ENCODE results near the gene FOXG1.

- TF ChIP-seq EGR1 (IDR thresholded peaks at IDR 0.05; ENCODE audit: low read depth): no peak
- TF ChIP-seq YY1 (IDR thresholded peaks at IDR 0.05; ENCODE audit: extremely low read depth, insufficient replicate concordance, low read depth, low read length): no peak
- TF ChIP-seq, protein P1, sequence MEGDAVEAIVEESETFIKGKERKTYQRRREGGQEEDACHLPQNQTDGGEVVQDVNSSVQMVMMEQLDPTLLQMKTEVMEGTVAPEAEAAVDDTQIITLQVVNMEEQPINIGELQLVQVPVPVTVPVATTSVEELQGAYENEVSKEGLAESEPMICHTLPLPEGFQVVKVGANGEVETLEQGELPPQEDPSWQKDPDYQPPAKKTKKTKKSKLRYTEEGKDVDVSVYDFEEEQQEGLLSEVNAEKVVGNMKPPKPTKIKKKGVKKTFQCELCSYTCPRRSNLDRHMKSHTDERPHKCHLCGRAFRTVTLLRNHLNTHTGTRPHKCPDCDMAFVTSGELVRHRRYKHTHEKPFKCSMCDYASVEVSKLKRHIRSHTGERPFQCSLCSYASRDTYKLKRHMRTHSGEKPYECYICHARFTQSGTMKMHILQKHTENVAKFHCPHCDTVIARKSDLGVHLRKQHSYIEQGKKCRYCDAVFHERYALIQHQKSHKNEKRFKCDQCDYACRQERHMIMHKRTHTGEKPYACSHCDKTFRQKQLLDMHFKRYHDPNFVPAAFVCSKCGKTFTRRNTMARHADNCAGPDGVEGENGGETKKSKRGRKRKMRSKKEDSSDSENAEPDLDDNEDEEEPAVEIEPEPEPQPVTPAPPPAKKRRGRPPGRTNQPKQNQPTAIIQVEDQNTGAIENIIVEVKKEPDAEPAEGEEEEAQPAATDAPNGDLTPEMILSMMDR (IDR thresholded peaks at IDR 0.05 in 2 of 3, conservative IDR thresholded peaks at IDR 0.05 in 1 of 3; ENCODE audit: borderline replicate concordance in 1 of 3, insufficient read depth in 1 of 3, low read depth in 2 of 3, low read length in 2 of 3): no peak
- no peak for TF ChIP-seq POLR2AphosphoS5 (IDR thresholded peaks at IDR 0.05; ENCODE audit: low read depth, low read length)
- TF ChIP-seq EZH2 (IDR thresholded peaks at IDR 0.05): no peak
- no peak for TF ChIP-seq POLR2A (IDR thresholded peaks at IDR 0.05; ENCODE audit: borderline replicate concordance, extremely low read depth, insufficient read depth, insufficient read length)
- no peak for TF ChIP-seq RAD21 (IDR thresholded peaks at IDR 0.05; ENCODE audit: low read depth)
- TF ChIP-seq, protein P2, sequence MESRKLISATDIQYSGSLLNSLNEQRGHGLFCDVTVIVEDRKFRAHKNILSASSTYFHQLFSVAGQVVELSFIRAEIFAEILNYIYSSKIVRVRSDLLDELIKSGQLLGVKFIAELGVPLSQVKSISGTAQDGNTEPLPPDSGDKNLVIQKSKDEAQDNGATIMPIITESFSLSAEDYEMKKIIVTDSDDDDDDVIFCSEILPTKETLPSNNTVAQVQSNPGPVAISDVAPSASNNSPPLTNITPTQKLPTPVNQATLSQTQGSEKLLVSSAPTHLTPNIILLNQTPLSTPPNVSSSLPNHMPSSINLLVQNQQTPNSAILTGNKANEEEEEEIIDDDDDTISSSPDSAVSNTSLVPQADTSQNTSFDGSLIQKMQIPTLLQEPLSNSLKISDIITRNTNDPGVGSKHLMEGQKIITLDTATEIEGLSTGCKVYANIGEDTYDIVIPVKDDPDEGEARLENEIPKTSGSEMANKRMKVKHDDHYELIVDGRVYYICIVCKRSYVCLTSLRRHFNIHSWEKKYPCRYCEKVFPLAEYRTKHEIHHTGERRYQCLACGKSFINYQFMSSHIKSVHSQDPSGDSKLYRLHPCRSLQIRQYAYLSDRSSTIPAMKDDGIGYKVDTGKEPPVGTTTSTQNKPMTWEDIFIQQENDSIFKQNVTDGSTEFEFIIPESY (IDR thresholded peaks at IDR 0.05; ENCODE audit: extremely low read depth, insufficient replicate concordance, low read length): no peak
- no peak for TF ChIP-seq CEBPB (IDR thresholded peaks at IDR 0.05; ENCODE audit: low read depth)
- TF ChIP-seq, protein P3, sequence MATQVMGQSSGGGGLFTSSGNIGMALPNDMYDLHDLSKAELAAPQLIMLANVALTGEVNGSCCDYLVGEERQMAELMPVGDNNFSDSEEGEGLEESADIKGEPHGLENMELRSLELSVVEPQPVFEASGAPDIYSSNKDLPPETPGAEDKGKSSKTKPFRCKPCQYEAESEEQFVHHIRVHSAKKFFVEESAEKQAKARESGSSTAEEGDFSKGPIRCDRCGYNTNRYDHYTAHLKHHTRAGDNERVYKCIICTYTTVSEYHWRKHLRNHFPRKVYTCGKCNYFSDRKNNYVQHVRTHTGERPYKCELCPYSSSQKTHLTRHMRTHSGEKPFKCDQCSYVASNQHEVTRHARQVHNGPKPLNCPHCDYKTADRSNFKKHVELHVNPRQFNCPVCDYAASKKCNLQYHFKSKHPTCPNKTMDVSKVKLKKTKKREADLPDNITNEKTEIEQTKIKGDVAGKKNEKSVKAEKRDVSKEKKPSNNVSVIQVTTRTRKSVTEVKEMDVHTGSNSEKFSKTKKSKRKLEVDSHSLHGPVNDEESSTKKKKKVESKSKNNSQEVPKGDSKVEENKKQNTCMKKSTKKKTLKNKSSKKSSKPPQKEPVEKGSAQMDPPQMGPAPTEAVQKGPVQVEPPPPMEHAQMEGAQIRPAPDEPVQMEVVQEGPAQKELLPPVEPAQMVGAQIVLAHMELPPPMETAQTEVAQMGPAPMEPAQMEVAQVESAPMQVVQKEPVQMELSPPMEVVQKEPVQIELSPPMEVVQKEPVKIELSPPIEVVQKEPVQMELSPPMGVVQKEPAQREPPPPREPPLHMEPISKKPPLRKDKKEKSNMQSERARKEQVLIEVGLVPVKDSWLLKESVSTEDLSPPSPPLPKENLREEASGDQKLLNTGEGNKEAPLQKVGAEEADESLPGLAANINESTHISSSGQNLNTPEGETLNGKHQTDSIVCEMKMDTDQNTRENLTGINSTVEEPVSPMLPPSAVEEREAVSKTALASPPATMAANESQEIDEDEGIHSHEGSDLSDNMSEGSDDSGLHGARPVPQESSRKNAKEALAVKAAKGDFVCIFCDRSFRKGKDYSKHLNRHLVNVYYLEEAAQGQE (IDR thresholded peaks at IDR 0.05; ENCODE audit: low read depth): no peak
- TF ChIP-seq, protein P4, sequence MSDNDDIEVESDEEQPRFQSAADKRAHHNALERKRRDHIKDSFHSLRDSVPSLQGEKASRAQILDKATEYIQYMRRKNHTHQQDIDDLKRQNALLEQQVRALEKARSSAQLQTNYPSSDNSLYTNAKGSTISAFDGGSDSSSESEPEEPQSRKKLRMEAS (IDR thresholded peaks at IDR 0.05): no peak
- TF ChIP-seq SIN3A (IDR thresholded peaks at IDR 0.05; ENCODE audit: low read depth): no peak
- TF ChIP-seq ATF3 (IDR thresholded peaks at IDR 0.05): no peak
- TF ChIP-seq ZNF274 (IDR thresholded peaks at IDR 0.05; ENCODE audit: low read depth, low read length): no peak
Observed at GRCh38 chr14:28773861-28774691, 7.5 kb downstream of the FOXG1 start.

Data from HCT116 (cell line).